ENCODE results near the gene FOCAD. TPM values are rescaled to one million over a fixed set of nuclear protein-coding genes. Genes with fewer than 3 reads are reported as not detected.

The FOCAD gene
- total RNA-seq, 1 donor from 2014 or later: 233 TPM

DNA sequence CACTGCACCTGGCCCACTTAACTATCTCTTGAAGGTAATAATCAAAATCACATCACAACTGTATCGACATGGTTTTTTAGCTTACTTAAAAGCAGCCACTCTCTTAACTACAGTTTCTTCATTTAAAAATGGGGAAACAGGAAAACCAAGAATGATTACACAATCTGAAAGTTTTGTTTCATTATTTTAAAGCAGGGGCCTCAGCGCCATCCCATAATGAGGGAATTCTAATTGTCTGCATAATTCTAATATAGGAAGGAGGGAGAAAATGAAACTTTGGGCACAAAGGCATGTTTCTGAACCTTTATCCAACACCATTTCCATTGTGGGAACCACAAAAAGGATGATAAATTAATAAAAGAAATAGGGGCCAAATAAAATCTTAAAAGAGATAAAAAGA is 339.8 kb downstream of the FOCAD start:
- DNase-seq: no peak

DNA sequence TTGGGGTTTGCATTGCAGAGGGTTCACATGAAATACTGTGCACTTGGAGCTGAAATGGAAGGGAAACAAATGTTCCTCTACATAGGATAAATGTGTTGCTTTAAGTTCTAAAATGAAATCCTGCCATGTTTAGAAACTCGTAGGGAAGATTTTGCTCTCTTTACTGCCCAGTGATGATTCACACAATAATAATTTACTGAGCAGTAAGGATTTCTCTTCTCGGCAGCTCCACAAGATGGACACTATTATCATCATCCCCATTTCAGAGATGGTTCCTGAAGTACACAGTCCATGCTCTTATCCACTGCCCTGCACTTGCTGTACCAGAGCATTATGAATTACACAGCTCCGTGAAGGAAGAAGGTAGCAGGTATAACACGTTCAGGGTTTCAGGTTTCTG is 343.2 kb downstream of the FOCAD start:
- DNase-seq: no peak

DNA sequence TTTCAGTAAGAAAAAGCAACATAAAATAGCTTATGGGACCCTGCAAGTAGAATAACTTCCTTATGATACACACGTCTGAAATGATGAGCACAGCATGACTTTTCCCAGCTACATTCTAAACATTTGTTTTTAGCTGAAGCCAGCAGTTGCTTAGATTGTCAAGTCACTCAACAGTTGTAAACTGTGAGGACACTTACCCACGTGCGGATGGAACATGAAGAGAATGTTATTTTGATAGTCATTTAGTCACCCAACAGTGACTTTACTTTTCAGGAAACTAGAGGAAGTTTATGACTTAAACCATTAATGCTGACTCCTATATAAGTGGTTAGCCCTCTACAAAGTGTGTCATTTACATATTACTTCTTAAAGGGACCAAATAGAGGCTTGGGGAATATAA is 344.4 kb downstream of the FOCAD start:
- no peak for DNase-seq

DNA sequence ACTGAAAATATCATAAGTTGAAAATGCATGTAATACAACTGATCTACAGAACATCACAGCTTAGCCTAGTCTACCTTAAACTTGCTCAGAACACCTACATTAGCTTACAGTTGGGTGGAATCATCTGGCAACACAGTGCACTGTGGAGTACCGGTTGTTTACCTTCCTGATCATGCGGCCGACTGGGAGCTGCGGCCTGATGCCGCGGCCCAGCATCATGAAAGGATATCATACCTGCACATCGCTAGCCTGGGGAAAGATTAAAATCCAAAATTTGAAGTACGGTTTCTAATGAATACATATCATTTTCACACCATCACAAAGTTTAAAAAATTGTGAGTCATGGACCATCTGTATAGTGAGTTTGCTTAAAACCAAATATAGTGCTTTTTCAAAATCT is 345.6 kb downstream of the FOCAD start:
- no peak for DNase-seq

DNA sequence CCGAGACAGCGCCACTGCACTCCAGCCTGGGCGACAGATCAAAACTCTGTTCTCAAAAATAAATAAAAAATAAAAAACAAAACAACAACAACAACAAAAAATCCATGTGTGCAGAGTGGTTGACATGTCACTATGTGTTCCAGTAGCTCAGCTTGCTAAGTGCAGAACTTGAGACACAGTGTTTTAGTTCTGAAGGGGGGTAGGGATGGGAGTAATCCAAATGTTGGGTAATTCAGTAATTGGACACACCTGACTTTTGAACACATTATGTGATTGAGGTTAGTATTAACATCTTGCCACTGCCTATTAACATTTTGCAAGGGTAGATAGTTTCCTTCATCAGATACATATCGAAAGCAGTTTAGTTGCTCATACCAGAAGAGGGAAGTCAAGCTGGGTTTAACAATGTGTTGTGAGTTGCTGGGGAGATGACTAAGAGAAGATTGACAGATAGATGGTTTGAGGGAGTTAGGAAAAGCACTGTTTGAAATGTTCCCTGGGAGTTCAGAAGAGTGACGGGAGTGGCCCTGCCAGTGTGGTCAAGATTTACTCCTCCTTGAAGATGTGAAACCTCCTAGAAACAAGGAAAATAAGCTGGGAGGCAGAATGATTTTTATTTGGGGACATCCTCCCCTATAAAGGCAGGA is 346.5 kb downstream of the FOCAD start:
- no peak for DNase-seq

DNA sequence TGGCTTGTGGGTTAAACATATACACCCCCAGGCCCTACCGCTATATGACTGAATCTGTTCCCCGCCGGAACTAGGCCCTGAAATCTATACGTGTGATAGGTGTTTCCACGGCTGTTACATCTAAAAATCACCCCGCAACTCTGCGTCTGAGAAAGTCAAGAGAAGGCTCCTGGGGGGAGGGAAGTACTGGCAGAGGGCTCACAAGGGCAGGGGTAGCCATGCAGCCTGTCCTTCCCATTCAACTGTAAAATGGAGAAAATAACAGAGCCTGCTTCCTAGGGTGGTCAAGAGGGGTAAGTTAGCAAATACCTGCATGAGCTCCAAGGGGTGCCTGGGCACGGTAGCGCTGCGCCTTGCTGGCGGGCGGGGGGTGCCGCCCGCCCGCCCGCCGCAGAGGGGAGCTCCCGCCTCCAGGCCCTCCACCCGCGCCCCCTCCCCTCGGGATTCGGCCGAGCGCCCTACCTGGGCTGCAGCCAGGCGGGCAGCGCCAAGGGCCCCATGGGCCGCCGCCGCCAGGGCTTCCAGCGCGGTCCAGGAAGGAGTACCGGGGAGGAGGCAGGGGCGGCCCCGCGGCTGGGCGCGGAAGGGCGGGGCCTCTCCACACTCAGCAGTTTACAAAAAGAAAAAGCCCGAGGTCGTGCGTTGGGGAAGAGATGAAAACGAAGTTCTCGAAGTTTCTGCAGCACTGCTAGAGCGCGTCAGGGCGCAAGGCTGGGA is 347.2 kb downstream of the FOCAD start, which contains the start of gene HACD4:
HACD4 (minus strand) TSS at position 550 of the 717 bp plus-strand sequence; CDS start at position 500, 50 bp downstream.
- DNase-seq: no peak

DNA sequence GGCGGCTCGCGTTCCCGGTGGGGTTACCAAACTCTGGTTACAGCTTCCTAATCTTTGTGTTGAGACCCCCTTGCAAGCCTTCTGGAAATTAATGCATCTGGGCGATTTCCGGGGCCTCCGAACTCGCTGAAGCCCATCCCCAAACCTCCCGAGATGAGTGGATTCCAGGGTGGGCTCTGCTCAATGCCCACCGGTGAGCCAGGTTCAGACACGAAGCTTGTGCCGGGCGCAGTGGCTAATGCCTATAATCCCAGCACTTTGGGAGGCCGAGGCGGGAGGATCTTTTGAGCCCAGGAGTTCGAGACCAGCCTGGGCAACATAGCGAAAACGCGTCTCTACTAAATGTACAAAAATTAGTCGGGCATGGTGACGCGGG is 347.7 kb downstream of the FOCAD start:
- DNase-seq: no peak

DNA sequence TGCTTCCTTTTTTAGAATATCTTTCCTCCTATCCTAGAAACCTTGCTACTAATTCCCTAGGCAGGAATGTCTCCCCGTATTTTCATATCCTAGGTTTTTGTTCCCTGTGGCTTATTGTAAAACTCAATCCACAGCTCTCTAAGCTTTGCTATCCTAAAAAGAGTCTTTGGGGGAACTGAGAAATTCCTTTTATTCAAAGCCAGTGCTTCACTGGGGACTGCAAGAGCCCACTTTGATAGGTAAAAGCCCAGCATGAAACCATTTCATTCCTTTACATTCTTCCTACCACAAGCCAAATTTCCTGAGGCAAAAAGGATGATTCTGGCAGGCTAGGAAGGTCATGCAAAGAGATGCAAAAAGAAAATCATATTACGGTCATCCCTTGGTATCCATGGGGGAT is 353.2 kb downstream of the FOCAD start:
- DNase-seq: no peak

DNA sequence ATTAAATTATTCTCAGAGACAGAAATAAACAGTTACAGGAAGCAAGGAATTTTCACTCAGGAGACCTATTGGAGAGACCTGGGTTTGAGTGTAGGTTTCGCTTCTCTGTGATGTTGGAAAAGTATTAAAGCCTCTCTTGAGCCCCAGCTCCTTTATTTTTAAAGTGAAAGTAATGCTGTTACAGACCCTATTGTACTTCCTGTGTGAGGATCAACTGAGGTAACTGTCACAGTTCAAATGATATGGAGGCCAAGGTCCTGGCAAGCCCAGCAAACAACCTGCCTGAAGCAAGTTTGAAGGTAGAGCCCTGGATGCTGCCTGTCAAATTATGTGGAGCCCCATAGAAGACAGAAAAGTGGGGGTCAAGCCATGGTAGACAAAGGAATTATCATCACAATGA is 355.2 kb downstream of the FOCAD start:
- DNase-seq: no peak

DNA sequence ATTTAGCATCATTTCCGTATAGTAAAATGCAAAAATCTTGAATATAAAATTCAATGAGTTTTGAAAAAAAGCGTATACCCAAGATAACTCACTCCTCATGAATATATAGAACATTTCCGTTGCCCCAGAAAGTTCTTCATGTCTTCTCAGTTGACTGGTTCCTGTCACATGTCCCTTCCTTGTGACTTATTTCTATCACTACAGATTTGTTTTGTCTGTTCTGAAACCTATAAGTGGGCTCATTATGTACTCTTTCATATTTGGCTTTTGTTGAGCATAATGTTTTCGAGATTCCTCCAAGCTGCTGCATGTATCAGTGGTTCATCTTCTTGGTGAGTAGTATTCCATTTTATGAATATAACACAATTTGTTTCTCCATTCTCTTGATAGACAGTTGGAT is 358.4 kb downstream of the FOCAD start:
- DNase-seq: no peak

DNA sequence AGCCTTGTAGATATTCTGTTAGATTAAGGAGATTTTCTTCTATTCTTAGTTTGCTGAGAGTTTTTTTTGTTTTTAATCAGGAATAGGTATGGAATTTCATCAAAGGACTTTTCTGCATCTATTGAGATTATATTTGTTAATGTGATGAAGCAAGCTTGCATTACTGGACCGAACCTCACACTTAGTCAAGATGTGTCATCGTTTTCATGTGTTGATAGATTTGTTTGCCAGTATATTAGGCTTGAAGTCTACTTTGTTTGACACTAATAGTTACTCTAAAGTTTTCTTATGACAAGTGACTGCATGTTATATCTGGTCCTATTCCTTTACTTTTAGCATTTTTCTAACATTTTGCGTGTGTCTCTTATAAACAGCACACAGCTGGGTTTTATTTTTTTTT is 359.8 kb downstream of the FOCAD start:
- DNase-seq: no peak

Small RNA genes within 50 kb of the gene (small RNA-seq; reads per million reads assigned to genes)
- 0.41 reads per million, percentile 37 among the genes with 10 or more reads in this experiment for gene MIR491
- gene SNORA30B: not detected

Other genes with a start within 250 kb of the FOCAD start
- 152 TPM for gene MLLT3, start 61.8 kb upstream of the FOCAD start, total RNA-seq